Measurements from ENCODE around the gene LYRM7. TPM values are rescaled to one million over a fixed set of nuclear protein-coding genes. Genes with fewer than 3 reads are reported as not detected.

The LYRM7 gene
- total and polyA plus RNA-seq, 10 of the 15 experiments (the other 5 are each of a cell fraction or from before 2014, with no cell fraction given), result 9.2 to 68.8 (median 20.2) TPM

DNA sequence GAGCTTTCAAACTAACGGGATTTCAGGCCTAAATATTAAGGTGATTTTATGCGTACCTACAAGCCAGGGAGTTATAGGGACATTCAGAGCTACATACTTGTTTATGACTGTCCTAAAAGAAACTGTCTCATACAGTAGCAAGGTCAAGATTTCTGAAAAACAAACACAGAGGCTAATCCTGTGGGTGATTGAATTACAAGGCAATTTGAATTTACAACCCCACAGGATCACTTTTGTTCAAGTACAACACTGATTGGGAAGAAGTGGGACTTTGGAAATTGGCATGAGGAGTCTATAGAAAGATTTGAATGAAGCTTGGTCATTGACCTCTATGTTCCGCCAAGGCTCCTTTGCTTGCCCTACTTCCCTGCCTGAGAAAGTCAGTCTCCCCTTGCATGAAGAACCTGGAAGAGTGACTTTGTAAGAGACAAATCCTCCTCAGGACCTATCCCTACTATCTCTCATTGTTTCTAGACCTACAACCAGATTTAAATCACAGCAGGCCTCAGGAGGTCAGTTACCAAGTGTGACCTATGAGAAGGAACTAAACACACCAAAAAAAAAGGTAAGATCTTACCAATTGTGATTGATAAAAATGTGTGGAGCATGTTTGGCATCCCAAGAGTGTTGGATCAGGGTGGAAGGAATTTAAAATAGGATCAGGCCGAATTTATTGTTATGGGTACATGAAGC is 54.7 kb downstream of the LYRM7 start (continued):
- TF ChIP-seq, protein P1, sequence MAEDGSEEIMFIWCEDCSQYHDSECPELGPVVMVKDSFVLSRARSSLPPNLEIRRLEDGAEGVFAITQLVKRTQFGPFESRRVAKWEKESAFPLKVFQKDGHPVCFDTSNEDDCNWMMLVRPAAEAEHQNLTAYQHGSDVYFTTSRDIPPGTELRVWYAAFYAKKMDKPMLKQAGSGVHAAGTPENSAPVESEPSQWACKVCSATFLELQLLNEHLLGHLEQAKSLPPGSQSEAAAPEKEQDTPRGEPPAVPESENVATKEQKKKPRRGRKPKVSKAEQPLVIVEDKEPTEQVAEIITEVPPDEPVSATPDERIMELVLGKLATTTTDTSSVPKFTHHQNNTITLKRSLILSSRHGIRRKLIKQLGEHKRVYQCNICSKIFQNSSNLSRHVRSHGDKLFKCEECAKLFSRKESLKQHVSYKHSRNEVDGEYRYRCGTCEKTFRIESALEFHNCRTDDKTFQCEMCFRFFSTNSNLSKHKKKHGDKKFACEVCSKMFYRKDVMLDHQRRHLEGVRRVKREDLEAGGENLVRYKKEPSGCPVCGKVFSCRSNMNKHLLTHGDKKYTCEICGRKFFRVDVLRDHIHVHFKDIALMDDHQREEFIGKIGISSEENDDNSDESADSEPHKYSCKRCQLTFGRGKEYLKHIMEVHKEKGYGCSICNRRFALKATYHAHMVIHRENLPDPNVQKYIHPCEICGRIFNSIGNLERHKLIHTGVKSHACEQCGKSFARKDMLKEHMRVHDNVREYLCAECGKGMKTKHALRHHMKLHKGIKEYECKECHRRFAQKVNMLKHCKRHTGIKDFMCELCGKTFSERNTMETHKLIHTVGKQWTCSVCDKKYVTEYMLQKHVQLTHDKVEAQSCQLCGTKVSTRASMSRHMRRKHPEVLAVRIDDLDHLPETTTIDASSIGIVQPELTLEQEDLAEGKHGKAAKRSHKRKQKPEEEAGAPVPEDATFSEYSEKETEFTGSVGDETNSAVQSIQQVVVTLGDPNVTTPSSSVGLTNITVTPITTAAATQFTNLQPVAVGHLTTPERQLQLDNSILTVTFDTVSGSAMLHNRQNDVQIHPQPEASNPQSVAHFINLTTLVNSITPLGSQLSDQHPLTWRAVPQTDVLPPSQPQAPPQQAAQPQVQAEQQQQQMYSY (CRISPR knock-in tag; IDR thresholded peaks at IDR 0.05), result no peak
- TF ChIP-seq HCFC1 (IDR thresholded peaks at IDR 0.05; ENCODE audit: low read length) (no peak), BACH1 (IDR thresholded peaks at IDR 0.05; ENCODE audit: borderline replicate concordance) (no peak), YY1 (IDR thresholded peaks at IDR 0.05; ENCODE audit: low read depth, low read length) (no peak), MTA3 (IDR thresholded peaks at IDR 0.05; ENCODE audit: borderline replicate concordance, low read length) (no peak), RAD21 (IDR thresholded peaks at IDR 0.05; ENCODE audit: insufficient read depth, low read depth, low read length) (no peak), E2F4 (IDR thresholded peaks at IDR 0.05; ENCODE audit: low read depth, low read length) (no peak)
